Epithelial cell of proximal tubule (primary cell): ENCODE measurements around the gene FAM81A. TPM values are rescaled to one million over a fixed set of nuclear protein-coding genes. Genes with fewer than 3 reads are reported as not detected.

ENCODE experiments used
- DNase-seq: peaks from one replicate; pipeline ENCODE4 v3.0.0-alpha.2; 2011; ENCODE audit warnings: low read depth
- H3K4me3 ChIP-seq: 2 replicates; pipeline ENCODE4 v1.5.1; 2011; ENCODE audit warnings: low read depth, mild to moderate bottlenecking, low read length
- total RNA-seq: library from RNA; depleted of rRNA; stranded (reverse); fragments of >200 nt; gene quantifications from 2 replicates; pipeline ENCODE4 v1.2.3, GENCODE V29; 2015
- TF ChIP-seq, protein P1 (sequence below): conservative IDR thresholded peaks from 2 replicates; pipeline ENCODE4 v1.5.1; 2012; ENCODE audit warnings: low read depth, mild to moderate bottlenecking, low read length

The FAM81A gene
- total RNA-seq, 1 donor from 2014 or later: 5.2 TPM

- DNase-seq: no peak
- no peak overlapping the region for H3K4me3 ChIP-seq
- TF ChIP-seq, protein P1, sequence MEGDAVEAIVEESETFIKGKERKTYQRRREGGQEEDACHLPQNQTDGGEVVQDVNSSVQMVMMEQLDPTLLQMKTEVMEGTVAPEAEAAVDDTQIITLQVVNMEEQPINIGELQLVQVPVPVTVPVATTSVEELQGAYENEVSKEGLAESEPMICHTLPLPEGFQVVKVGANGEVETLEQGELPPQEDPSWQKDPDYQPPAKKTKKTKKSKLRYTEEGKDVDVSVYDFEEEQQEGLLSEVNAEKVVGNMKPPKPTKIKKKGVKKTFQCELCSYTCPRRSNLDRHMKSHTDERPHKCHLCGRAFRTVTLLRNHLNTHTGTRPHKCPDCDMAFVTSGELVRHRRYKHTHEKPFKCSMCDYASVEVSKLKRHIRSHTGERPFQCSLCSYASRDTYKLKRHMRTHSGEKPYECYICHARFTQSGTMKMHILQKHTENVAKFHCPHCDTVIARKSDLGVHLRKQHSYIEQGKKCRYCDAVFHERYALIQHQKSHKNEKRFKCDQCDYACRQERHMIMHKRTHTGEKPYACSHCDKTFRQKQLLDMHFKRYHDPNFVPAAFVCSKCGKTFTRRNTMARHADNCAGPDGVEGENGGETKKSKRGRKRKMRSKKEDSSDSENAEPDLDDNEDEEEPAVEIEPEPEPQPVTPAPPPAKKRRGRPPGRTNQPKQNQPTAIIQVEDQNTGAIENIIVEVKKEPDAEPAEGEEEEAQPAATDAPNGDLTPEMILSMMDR: no peak
Measured at GRCh38 chr15:59491062-59491461, 53.1 kb downstream of the FAM81A start.

DNA sequence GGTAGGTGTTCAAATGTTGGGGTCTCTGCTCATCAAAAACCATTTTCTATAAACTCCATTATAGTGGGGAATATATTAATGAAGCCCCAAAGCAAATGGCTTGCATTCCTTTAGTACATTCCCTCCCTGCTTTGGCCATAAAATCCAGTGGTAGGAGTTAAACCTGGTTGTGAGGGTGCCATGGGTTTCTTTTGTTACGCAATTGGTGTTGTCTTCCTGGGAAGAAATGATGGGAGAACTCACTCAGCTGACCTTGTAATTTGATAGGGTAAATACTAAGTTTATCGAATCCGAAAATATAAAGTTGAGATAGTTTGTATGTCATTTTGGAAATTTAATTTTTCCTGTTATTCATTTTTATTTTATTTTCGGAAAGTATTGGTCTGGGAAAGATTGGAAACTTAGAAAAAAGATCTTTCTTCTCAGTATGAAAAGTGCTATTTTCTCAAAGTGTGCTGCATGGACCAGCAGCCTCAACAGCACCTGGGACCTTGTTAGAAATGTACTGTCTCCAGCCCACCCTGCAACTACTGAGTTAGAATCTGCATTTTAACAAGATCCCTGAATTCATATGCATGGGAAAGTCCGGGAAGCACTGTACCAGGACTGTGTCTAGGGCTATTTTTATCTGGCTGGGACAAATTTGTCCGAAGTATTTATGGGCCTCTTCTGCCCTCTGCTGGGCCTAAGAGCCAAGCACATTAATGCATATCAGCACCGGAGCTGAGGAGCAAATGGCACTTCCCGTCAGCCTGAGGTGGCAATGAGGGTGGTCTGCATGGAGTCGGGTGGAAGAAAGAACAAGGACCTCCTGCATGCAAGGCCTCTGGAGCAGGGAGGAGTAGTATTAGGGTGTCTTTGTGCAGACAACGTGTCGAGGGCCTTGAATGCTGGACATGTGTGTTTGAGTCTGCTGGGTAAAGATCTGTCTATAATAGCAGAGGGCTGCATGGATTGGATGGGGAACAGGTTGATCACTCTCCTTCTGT is 54.7 kb downstream of the FAM81A start:
- DNase-seq: peak; percentile 33
- no peak overlapping the region for H3K4me3 ChIP-seq
- TF ChIP-seq, protein P1: peak; percentile 85

DNA sequence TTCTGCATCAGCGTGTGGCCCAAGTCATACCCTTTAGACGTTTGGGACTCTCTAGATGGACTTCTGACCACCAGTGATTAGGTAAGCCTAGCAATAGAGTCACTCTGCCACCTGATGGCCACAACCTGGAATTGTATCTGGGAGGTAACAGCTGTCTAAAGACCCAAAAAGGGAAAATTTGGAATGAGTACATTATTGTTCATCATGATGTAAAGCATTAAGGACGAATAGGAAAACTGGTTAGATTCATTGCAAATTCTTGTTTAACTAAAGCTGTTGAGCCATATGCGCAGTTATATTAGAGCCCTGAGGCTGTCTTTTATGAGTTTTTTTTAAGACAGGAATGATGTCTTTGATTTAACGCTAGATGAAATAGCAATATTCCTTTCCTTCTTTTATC is 63.6 kb downstream of the FAM81A start:
- H3K4me3 ChIP-seq: no peak overlapping the region
- TF ChIP-seq, protein P1: peak; percentile 95
- peak; percentile 9 for DNase-seq

GRCh38 chr15:59515190-59515589 is 77.2 kb downstream of the FAM81A start:
- TF ChIP-seq, protein P1: no peak
- H3K4me3 ChIP-seq: no peak overlapping the region
- DNase-seq: no peak

DNA sequence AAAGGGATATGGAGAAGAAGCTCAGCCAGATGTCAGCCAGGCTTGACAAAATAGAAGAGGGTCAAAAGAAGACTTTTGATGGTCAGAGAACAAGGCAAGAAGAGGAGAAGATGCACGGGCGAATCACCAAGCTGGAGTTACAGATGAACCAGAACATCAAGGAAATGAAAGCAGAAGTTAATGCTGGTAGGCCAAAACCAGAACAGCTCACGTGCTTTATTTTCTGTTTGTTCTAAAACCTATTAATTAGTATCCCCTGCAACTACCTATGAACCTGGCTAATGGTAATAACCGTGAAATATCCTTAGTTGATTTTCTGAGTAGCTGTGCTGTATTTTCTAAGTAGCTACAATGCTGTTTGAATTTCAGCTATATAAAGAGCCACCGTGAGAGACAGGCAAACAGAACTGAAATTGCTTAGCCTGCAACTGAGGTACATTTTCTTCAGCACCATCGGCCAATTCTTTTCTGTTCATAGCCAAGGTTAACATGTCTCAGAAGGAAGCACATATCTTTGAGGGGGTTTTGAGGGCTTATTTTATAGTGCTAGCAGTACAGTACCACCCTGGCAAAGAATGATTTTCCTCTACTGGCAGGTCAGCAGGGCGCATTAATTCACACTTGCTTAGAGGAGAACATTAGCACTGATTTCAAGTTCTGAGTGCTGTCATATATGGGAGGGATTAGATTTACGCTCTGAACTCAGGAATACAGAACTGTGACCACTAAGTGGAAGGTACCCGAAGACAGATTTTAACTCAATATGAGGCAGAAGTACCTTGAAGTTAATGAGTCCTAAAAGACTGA is 78.9 kb downstream of the FAM81A start:
- TF ChIP-seq, protein P1: no peak
- no peak overlapping the region for H3K4me3 ChIP-seq
- DNase-seq: no peak

DNA sequence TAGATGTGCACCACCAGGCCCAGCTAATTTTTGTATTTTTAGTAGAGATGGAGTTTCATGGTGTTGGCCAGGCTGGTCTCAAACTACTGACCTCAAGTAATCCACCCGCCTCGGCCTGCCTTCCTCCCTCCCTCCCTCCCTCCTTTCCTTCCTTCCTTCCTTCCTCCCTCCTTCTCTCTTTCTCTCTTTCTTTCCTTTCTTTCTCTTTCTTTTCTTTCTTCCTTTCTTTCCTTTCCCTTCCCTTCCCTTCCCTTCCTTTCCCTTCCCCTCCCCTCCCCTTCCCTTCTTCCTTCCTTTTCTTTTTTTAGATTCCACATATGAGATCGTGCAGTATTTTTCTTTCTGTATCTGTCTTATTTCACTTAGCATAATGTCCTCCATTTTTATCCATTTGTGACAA is 81.3 kb downstream of the FAM81A start:
- TF ChIP-seq, protein P1: no peak
- no peak overlapping the region for H3K4me3 ChIP-seq

More for the DNA sequence above, 81.3 kb downstream of the FAM81A start:
- no peak for DNase-seq
